Measurements from ENCODE around the gene LRP1. TPM values are rescaled to one million over a fixed set of nuclear protein-coding genes. Genes with fewer than 3 reads are reported as not detected.

LRP1 gene
- total RNA-seq, 1 donor from 2014 or later = 477 TPM

DNA sequence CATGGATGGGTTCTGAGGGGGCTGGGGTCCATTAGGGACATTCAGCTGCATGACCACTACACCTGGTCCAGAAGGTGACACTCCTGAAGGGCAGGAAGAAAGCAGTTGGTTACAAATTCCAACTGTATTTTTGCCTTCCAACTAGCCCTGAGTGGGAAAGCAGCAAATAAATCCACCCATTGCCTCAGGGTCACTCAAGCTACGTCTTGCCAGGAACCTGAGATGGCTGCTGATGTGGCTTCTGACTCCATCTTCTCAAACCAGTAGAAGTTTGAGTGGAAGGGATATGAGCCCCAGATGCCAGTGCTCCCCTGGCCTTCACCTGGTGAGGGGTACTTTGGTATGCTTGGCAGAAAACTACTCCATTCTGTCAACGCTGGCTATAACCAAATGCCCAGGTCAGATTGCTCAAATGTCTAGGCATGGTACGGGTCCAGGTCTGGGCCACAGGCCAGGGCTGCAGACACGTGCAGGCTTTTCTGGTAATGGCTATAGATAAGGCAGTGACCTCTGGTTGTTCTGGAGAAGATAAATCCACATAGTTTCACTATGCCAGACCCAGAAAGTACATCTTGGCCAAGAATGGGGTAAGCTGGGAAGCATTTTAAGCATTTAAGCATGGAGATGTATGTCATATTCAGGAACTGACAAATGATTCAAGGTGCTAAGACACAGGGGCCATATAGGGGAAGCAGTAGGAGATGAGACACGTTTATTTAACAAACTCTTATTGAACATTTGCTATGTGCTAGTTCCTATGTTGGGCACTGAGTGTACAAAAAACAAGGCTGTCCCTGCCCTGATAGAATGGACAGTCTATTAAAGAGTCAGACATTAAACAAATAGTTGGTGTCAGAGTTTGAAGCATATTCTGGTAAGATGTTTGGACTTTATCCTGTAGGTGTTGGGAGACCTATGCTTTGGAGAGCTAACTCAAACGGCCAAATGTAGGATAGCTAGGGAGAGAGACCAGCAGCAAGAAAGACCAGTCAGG is 131.0 kb downstream of the LRP1 start:
- Histone ChIP-seq H3K9me3 (no peaks in the 10 kb centered on the region), H3K27ac (no peak overlapping the region), H3K4me3 (no peak overlapping the region), H3K4me1 (no peaks in the 10 kb centered on the region), H3K27me3 (no peaks in the 10 kb centered on the region), H3K36me3 (peaks cover 0 to 47% of the 10 kb centered on the region in 2 donors)
- intact Hi-C loops (cut with DNase I) = loop anchor here (5.0 kb wide), 1 partner anchor 58 kb away; no protein-coding TSS in a partner anchor
- TF ChIP-seq POLR2AphosphoS5 (IDR thresholded peaks at IDR 0.05; ENCODE audit: insufficient read depth in 1 of 2, low read depth in 1 of 2) = no peak
- TF ChIP-seq, protein P1, sequence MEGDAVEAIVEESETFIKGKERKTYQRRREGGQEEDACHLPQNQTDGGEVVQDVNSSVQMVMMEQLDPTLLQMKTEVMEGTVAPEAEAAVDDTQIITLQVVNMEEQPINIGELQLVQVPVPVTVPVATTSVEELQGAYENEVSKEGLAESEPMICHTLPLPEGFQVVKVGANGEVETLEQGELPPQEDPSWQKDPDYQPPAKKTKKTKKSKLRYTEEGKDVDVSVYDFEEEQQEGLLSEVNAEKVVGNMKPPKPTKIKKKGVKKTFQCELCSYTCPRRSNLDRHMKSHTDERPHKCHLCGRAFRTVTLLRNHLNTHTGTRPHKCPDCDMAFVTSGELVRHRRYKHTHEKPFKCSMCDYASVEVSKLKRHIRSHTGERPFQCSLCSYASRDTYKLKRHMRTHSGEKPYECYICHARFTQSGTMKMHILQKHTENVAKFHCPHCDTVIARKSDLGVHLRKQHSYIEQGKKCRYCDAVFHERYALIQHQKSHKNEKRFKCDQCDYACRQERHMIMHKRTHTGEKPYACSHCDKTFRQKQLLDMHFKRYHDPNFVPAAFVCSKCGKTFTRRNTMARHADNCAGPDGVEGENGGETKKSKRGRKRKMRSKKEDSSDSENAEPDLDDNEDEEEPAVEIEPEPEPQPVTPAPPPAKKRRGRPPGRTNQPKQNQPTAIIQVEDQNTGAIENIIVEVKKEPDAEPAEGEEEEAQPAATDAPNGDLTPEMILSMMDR (IDR thresholded peaks at IDR 0.05) = no peak
- no peak for TF ChIP-seq POLR2A (IDR thresholded peaks at IDR 0.05)
- no peak for DNase-seq (ENCODE audit: extremely low spot score in 2 of 2)

DNA sequence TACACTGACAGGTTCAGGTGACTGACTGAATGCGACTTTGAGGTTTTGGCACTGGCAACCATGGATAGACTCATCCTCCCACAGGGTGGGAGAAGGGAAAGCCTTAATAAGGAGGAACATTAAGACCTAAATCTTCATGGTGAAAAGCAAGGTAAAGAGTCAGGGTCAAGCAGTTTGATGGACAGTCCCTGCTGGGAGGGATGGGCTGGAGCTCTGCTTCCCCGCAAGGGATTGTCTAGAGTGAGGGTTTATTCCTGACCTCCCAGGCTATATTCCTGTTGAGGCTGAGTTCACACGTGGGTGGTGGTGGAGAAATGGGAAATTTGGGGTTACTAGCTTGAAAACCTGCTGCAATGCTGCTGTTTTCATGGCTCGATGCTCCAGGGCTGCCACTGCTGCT is 132.1 kb downstream of the LRP1 start:
- TF ChIP-seq, protein P1 (IDR thresholded peaks at IDR 0.05) = no peak
- no peak for TF ChIP-seq POLR2AphosphoS5 (IDR thresholded peaks at IDR 0.05; ENCODE audit: insufficient read depth in 1 of 2, low read depth in 1 of 2)
- TF ChIP-seq POLR2A (IDR thresholded peaks at IDR 0.05) = no peak
- Histone ChIP-seq H3K4me3 (no peak overlapping the region), H3K36me3 (peaks cover 0 to 47% of the 10 kb centered on the region in 2 donors), H3K27ac (no peak overlapping the region), H3K27me3 (no peaks in the 10 kb centered on the region), H3K4me1 (no peaks in the 10 kb centered on the region), H3K9me3 (no peaks in the 10 kb centered on the region)
- no peak for DNase-seq (ENCODE audit: extremely low spot score in 2 of 2)
- intact Hi-C loops (cut with DNase I) = loop anchor here (5.0 kb wide), 1 partner anchor 192 kb away; no protein-coding TSS in a partner anchor

DNA sequence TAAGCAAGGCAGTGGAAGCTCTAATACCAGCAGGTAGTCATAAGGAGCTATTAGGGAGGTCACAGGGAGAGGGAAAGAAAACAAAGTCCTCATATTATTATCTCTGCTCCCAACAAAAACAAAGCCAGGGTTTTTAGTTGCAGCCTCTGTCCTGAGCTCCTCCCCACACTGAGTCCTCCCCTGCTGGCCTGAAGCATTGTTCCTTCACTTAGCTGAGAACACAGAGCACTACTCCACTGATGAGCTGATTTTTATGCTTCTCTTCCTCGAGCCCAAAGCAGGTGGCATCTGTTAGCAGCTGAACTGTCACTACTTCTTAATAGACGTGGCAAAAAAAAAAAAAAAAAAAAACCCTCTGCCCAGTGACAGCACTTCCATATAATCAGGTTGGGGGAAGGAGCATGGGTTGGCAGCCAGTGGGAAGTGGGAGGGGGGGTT is 133.2 kb downstream of the LRP1 start:
- Histone ChIP-seq H3K27ac (no peak overlapping the region), H3K36me3 (peaks cover 0 to 49% of the 10 kb centered on the region in 2 donors), H3K4me1 (no peaks in the 10 kb centered on the region), H3K27me3 (no peaks in the 10 kb centered on the region), H3K4me3 (no peak overlapping the region), H3K9me3 (no peaks in the 10 kb centered on the region)
- no peak for DNase-seq (ENCODE audit: extremely low spot score in 2 of 2)
- intact Hi-C loops (cut with DNase I) = loop anchor here (5.0 kb wide), 1 partner anchor 191 kb away; no protein-coding TSS in a partner anchor
- TF ChIP-seq POLR2A (IDR thresholded peaks at IDR 0.05) = no peak
- TF ChIP-seq, protein P1 (IDR thresholded peaks at IDR 0.05) = no peak
- no peak for TF ChIP-seq POLR2AphosphoS5 (IDR thresholded peaks at IDR 0.05; ENCODE audit: insufficient read depth in 1 of 2, low read depth in 1 of 2)

DNA sequence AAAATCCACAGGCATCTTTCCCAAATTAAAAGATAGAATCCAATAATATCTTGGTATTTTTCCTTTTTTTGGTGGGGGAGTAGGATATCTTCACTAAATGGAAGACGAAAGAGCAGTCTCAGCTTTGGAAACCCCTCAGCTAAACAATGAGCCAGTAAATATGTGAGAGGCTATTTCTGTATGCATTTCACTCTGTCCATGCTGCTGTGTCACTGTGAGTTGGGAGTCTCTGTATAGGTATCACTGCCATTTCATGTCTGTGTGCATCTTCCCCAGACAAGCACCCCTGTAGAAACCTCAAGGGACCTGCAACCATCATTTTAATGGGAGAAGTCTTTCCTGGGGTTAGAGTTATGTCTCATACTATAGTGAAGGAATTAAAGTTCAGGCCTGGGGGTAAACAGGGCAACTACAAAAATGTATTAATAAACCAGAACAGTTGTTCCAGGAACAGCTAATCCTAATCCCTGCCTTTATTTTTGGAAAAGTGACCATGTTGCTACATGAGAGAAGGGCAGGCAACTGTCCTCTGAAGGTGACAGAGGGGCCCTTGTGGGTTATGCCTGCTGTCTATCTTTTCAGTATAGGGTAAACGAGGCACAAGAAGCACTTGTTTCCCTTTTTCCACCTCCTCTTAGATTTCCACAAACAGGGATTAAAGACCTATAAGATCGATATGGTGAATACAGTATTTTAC is 134.0 kb downstream of the LRP1 start:
- no peaks in the 10 kb centered on the region for H3K27me3 ChIP-seq
- H3K36me3 ChIP-seq = peaks cover 0 to 50% of the 10 kb centered on the region in 2 donors
- H3K9me3 ChIP-seq = no peaks in the 10 kb centered on the region
- H3K27ac ChIP-seq = no peak overlapping the region
- no peaks in the 10 kb centered on the region for H3K4me1 ChIP-seq
- TF ChIP-seq POLR2AphosphoS5 (IDR thresholded peaks at IDR 0.05; ENCODE audit: insufficient read depth in 1 of 2, low read depth in 1 of 2) = no peak
- TF ChIP-seq, protein P1 (IDR thresholded peaks at IDR 0.05) = no peak
- TF ChIP-seq POLR2A (IDR thresholded peaks at IDR 0.05) = no peak
- intact Hi-C loops (cut with DNase I) = loop anchor here (5.0 kb wide), 1 partner anchor 190 kb away; no protein-coding TSS in a partner anchor
- no peak overlapping the region for H3K4me3 ChIP-seq
- DNase-seq (ENCODE audit: extremely low spot score in 2 of 2) = no peak

MicroRNAs encoded within 50 kb of the gene (microRNA counts, 767-probe panel; counts per million panel counts)
- microRNA hsa-miR-1228-3p = 238 to 261 counts per million in 2 donors

Small RNAs within 50 kb of the gene (microRNA-seq; reads per million reads assigned to microRNA genes)
- not detected for gene MIR1228 (ENCODE audit: borderline number of aligned reads, borderline replicate concordance)

Small RNAs within 50 kb of the gene (small RNA-seq; reads per million reads assigned to genes)
- gene MIR1228 = not detected

Other genes with a start within 250 kb of the LRP1 start
- gene SDR9C7, start 194.1 kb upstream of the LRP1 start, total RNA-seq = 11.0 TPM
- 2.9 TPM for gene RDH16, start 170.9 kb upstream of the LRP1 start, total RNA-seq
- 6.1 TPM for gene ZBTB39, start 121.9 kb upstream of the LRP1 start, total RNA-seq
- not detected for gene TAC3, start 112.0 kb upstream of the LRP1 start, total RNA-seq
- gene MYO1A, start 78.4 kb upstream of the LRP1 start, total RNA-seq = 1.2 TPM
- 7.1 TPM for gene NEMP1, start 49.7 kb upstream of the LRP1 start, total RNA-seq
- 34.4 TPM for gene NAB2, start 39.4 kb upstream of the LRP1 start, total RNA-seq
- 146 TPM for gene STAT6, start 17.1 kb upstream of the LRP1 start, total RNA-seq
- gene LRP1-AS, start 19.1 kb downstream of the LRP1 start, total RNA-seq = not detected
- 3.2 TPM for gene NXPH4, start 88.3 kb downstream of the LRP1 start, total RNA-seq
- gene SHMT2, start 101.2 kb downstream of the LRP1 start, total RNA-seq = 54.0 TPM
- 0.74 TPM for gene STAC3, start 122.7 kb downstream of the LRP1 start, total RNA-seq

Measured in vagina (tissue), 2 donors.